Stomach (tissue), 9 donors: ENCODE results near the gene PRDM12. TPM values are rescaled to one million over a fixed set of nuclear protein-coding genes. Genes with fewer than 3 reads are reported as not detected.

Experiments
- DNase-seq, 2 donors: peaks; one replicate each; pipeline versions ENCODE4 v3.0.0 to v3.0.0-alpha.2; 2013 to 2019
- H3K27ac ChIP-seq, 5 donors: fragments of 200-600 bp in 4 of 5; sonication (generic) in 4 of 5; one replicate each; pipeline ENCODE4 v1.5.1; 2013 to 2019; ENCODE audit warnings: mild to moderate bottlenecking in 1 of 5, moderate library complexity in 1 of 5
- H3K27me3 ChIP-seq, 3 donors: fragments of 200-600 bp; sonication (generic); one replicate each; pipeline ENCODE4 v1.5.1; 2017 to 2019; ENCODE audit warnings: mixed run types in 1 of 3
- H3K36me3 ChIP-seq, 4 donors: fragments of 200-600 bp; sonication (generic); 1 replicate in 3 of 4; 2 replicates in 1 of 4; pipeline ENCODE4 v1.5.1; 2016 to 2019
- H3K4me1 ChIP-seq, 4 donors: fragments of 200-600 bp; sonication (generic); one replicate each; pipeline ENCODE4 v1.5.1; 2016 to 2019
- H3K4me3 ChIP-seq, 4 donors: fragments of 200-600 bp; sonication (generic) in 3 of 4; one replicate each; pipeline ENCODE4 v1.5.1; 2016 to 2019; ENCODE audit warnings: mild to moderate bottlenecking in 1 of 4
- H3K9me3 ChIP-seq, 4 donors: fragments of 200-600 bp; sonication (generic); one replicate each; pipeline ENCODE4 v1.5.1; 2016 to 2019
- EP300 ChIP-seq: sonication (generic); formaldehyde crosslinking; IDR thresholded peaks from one replicate; pipeline ENCODE4 v1.6.1; 2017; ENCODE audit warnings: antibody characterized with exemption
- POLR2A ChIP-seq, 4 donors: fragments of 450-650 bp; IDR thresholded peaks; one replicate each; pipeline ENCODE4 v1.6.1; 2016; ENCODE audit warnings: antibody characterized with exemption in 4 of 4, control low read depth in 2 of 4, mild to moderate bottlenecking in 1 of 4, moderate library complexity in 1 of 4
- POLR2AphosphoS5 ChIP-seq, 3 donors: sonication (generic); formaldehyde crosslinking; IDR thresholded peaks; one replicate each; pipeline ENCODE4 v1.6.1; 2016; ENCODE audit warnings: antibody characterized with exemption in 3 of 3
- WGBS, 5 donors: extraction: QIAGEN DNeasy Blood & Tissue Kit in 3 of 5; methylation state at CpG; one replicate each; pipeline versions ENCODE4 v1.1.5 to v1.1.7; 2013 to 2018; 5-methylcytosine and 5-hydroxymethylcytosine counted together
- intact Hi-C: fragments of 100-400 bp; cut with DNase I; formaldehyde crosslinking; loops from one replicate; pipeline ENCODE4 v1.15.1; 2023; ENCODE audit warnings: low total_unique reads
- polyA plus RNA-seq, 3 donors: library from polyadenylated mRNA; stranded (reverse); fragments of 200-250 nt; gene quantifications; one replicate each; pipeline ENCODE4 v1.2.3, GENCODE V29; 2013
- total RNA-seq, 5 donors: library from RNA; depleted of rRNA; stranded (reverse); fragments of >200 nt; gene quantifications; one replicate each; pipeline versions ENCODE4 v1.1.0 to v1.2.3, GENCODE V29; 2014 to 2016
- TF ChIP-seq, protein P1 (sequence below), 7 experiments: fragments of 450-650 bp in 4 of 7; fragments of 200-600 bp in 3 of 7; sonication (generic) in 3 of 7; IDR thresholded peaks; one replicate each; pipeline ENCODE4 v1.5.1; 2016 to 2019; ENCODE audit warnings: antibody characterized with exemption in 7 of 7, control low read depth in 2 of 7, mild to moderate bottlenecking in 1 of 7
- donor health status: healthy with polysubstance abuse.
- donor health status: Bipolar disorder and iron deficiency.
- donor health status: healthy.

The PRDM12 gene
- total and polyA plus RNA-seq, 8 donors, result 0.08 TPM; not detected in 7

DNA sequence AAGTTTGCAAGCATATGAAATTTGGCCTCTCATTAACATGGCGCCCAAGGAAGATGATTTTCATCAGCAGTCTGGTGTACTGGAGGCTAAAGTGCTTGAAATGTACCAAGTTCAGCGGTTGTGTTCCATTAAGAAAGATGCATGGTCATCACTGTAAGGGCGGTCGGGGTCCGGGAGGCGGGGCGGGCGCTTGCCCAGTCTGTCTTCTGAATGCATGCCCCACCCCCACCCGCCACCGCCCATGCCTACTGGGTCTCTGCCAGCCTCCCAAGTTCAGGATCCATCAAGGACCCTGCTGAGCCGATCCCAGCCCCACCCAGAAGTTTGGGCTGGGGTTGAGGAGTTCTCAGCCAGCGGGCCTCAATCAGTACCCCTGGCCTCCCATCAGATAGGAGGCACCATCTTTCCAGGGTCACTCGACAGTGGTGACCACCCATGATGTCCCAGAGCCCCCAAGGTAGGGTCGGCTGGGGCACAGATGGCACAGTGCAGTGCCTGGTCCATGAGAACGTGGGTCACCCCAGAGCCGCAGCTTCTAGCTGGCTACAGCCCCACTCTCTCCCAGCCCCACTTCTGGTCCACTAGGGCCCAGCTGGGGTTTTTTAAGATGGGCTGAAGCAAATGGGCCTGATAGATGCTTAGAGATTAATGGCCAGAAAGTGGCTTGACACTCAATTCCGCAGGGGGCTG, 24.4 kb upstream of the PRDM12 start:
- H3K27ac ChIP-seq, result no peak overlapping the region
- no peak overlapping the region for H3K4me3 ChIP-seq
- H3K9me3 ChIP-seq, result no peaks in the 10 kb centered on the region
- H3K36me3 ChIP-seq, result peaks cover 27 to 40% (median 38%) of the 10 kb centered on the region in 4 donors
- intact Hi-C loops, result no loop called here
- no peaks in the 10 kb centered on the region for H3K27me3 ChIP-seq
- no peaks in the 10 kb centered on the region for H3K4me1 ChIP-seq
- no peak for DNase-seq
- TF ChIP-seq, protein P1, sequence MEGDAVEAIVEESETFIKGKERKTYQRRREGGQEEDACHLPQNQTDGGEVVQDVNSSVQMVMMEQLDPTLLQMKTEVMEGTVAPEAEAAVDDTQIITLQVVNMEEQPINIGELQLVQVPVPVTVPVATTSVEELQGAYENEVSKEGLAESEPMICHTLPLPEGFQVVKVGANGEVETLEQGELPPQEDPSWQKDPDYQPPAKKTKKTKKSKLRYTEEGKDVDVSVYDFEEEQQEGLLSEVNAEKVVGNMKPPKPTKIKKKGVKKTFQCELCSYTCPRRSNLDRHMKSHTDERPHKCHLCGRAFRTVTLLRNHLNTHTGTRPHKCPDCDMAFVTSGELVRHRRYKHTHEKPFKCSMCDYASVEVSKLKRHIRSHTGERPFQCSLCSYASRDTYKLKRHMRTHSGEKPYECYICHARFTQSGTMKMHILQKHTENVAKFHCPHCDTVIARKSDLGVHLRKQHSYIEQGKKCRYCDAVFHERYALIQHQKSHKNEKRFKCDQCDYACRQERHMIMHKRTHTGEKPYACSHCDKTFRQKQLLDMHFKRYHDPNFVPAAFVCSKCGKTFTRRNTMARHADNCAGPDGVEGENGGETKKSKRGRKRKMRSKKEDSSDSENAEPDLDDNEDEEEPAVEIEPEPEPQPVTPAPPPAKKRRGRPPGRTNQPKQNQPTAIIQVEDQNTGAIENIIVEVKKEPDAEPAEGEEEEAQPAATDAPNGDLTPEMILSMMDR (IDR thresholded peaks at IDR 0.05), result no peak
- TF ChIP-seq POLR2A (IDR thresholded peaks at IDR 0.05) (no peak), POLR2AphosphoS5 (IDR thresholded peaks at IDR 0.05) (no peak), EP300 (no peak)
- WGBS, 5 donors, result 90 to 98% (median 93%) methylated on average over 17 of the region's 17 CpGs

DNA sequence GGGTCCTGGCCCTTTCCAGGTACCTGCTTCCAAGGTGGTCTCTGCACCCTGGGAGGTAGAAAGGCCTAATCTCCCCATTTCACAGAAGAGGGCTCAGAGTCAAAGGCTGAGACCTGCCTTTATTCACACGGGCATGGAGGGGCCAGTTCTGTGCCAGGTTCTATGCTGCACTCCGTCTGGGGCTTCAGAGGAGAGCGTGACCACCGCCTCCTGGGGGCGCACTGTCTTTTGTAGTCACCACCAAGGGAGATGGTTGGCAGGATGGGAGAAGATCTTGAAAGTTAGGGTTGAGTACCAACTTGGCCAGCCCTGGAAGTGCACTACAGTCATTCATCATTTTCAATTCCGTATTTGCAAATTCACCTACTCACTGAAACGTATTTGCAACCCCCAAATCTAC, 23.7 kb upstream of the PRDM12 start:
- DNase-seq, result no peak
- H3K27ac ChIP-seq, result no peak overlapping the region
- WGBS, 5 donors, result 67 to 80% (median 73%) methylated on average over 7 of the region's 7 CpGs
- H3K27me3 ChIP-seq, result no peaks in the 10 kb centered on the region
- peaks cover 21 to 33% (median 31%) of the 10 kb centered on the region in 4 donors for H3K36me3 ChIP-seq
- no peak overlapping the region for H3K4me3 ChIP-seq
- intact Hi-C loops, result no loop called here
- TF ChIP-seq, protein P1 (IDR thresholded peaks at IDR 0.05), result no peak
- TF ChIP-seq POLR2A (IDR thresholded peaks at IDR 0.05) (no peak), POLR2AphosphoS5 (IDR thresholded peaks at IDR 0.05) (no peak), EP300 (no peak)
- H3K4me1 ChIP-seq, result no peaks in the 10 kb centered on the region
- no peaks in the 10 kb centered on the region for H3K9me3 ChIP-seq

DNA sequence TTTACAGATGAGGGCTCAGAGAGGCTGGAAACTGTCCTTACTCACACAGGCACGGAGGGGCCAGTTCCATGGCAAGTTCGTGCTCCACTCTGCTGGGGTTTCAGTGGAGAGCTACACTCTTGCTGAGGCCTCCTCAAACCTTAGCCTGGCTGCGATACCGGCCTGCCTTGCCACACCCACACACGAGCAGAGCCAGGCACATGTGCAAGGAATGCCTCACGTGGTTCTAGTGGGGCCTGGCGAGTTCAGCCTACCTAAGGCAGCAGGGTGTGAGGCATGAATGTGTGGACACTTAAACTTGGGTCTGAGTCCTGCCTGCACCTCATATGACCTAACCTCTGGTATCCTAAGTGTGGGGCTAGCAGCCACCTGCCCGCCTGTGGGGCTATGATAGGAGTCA, 21.5 kb upstream of the PRDM12 start:
- peaks cover 0 to 5% (median 0%) of the 10 kb centered on the region in 3 donors for H3K27me3 ChIP-seq
- H3K9me3 ChIP-seq, result peaks cover 0 to 5% (median 0%) of the 10 kb centered on the region in 4 donors
- no peaks in the 10 kb centered on the region for H3K4me1 ChIP-seq
- intact Hi-C loops, result no loop called here
- WGBS, 5 donors, result 57 to 73% (median 63%) methylated on average over 8 of the region's 8 CpGs
- no peak overlapping the region for H3K27ac ChIP-seq
- no peak for DNase-seq
- no peak overlapping the region for H3K4me3 ChIP-seq
- peaks cover 9 to 12% (median 11%) of the 10 kb centered on the region in 4 donors for H3K36me3 ChIP-seq
- TF ChIP-seq POLR2A (IDR thresholded peaks at IDR 0.05) (no peak), POLR2AphosphoS5 (IDR thresholded peaks at IDR 0.05) (no peak), EP300 (no peak)
- TF ChIP-seq, protein P1 (IDR thresholded peaks at IDR 0.05), result no peak

DNA sequence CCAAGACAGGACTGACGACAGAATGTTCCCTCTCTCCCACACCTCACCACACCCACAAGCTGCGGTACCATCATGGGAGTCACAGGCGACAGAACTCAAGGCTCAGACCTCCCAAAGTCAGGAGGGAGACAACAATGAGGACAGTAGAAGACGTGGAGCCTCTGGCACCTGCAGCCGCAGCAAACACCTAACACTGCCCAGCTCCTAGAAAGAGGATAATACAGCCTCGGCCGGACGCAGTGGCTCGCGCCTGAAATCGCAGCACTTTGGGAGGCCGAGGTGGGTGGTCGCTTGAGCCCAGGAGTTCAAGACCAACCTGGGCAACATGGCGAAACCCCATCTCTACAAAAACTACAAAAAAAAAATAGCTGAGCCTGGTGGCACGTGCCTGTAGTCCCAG, 13.2 kb upstream of the PRDM12 start:
- Histone ChIP-seq H3K27me3 (peaks cover 0 to 82% (median 6%) of the 10 kb centered on the region in 3 donors), H3K27ac (no peak overlapping the region), H3K4me3 (no peak overlapping the region), H3K4me1 (no peaks in the 10 kb centered on the region), H3K36me3 (no peaks in the 10 kb centered on the region), H3K9me3 (peaks cover 0 to 5% (median 0%) of the 10 kb centered on the region in 4 donors)
- TF ChIP-seq POLR2AphosphoS5 (IDR thresholded peaks at IDR 0.05) (no peak), POLR2A (IDR thresholded peaks at IDR 0.05) (no peak), EP300 (no peak)
- TF ChIP-seq, protein P1 (IDR thresholded peaks at IDR 0.05), result no peak
- intact Hi-C loops, result no loop called here
- no peak for DNase-seq
- 72 to 82% (median 78%) methylated on average over 15 of the region's 15 CpGs for WGBS, 5 donors
